Measurements from ENCODE around the gene SSBP4. TPM values are rescaled to one million over a fixed set of nuclear protein-coding genes. Genes with fewer than 3 reads are reported as not detected.

The SSBP4 gene
- total RNA-seq, 1 donor from 2014 or later = 119 TPM

- no peak for DNase-seq (ENCODE audit: low read depth)
- peak overlapping the region; percentile 30 for H3K4me3 ChIP-seq (ENCODE audit: low read depth, low read length)
- no peak for TF ChIP-seq CTCF (conservative IDR thresholded peaks at IDR 0.05; ENCODE audit: low read depth, low read length)
Observed at GRCh38 chr19:18432275-18433014, 13.2 kb downstream of the SSBP4 start.

- TF ChIP-seq CTCF (conservative IDR thresholded peaks at IDR 0.05; ENCODE audit: low read depth, low read length) = no peak
- peak overlapping the region; percentile 30 for H3K4me3 ChIP-seq (ENCODE audit: low read depth, low read length)
- DNase-seq (ENCODE audit: low read depth) = no peak
Observed at GRCh38 chr19:18433015-18433691, 14.0 kb downstream of the SSBP4 start.

- TF ChIP-seq CTCF (conservative IDR thresholded peaks at IDR 0.05; ENCODE audit: low read depth, low read length) = no peak
- peak overlapping the region; percentile 3 for H3K4me3 ChIP-seq (ENCODE audit: low read depth, low read length)
- DNase-seq (ENCODE audit: low read depth) = no peak
Observed at GRCh38 chr19:18433735-18434398, 14.7 kb downstream of the SSBP4 start.

- no peak for DNase-seq (ENCODE audit: low read depth)
- TF ChIP-seq CTCF (conservative IDR thresholded peaks at IDR 0.05; ENCODE audit: low read depth, low read length) = no peak
- no peak overlapping the region for H3K4me3 ChIP-seq (ENCODE audit: low read depth, low read length)
Observed at GRCh38 chr19:18434411-18435175, 15.4 kb downstream of the SSBP4 start.

- no peak for TF ChIP-seq CTCF (conservative IDR thresholded peaks at IDR 0.05; ENCODE audit: low read depth, low read length)
- H3K4me3 ChIP-seq (ENCODE audit: low read depth, low read length) = no peak overlapping the region
- no peak for DNase-seq (ENCODE audit: low read depth)
Observed at GRCh38 chr19:18435178-18435841, 16.1 kb downstream of the SSBP4 start.

Measured in epithelial cell of proximal tubule (primary cell).